H9 (cell line): ENCODE data around the gene STK11. TPM values are rescaled to one million over a fixed set of nuclear protein-coding genes. Genes with fewer than 3 reads are reported as not detected.
A peak's percentile ranks its signal among the peaks of the same experiment; 100 is the strongest.

Experiments used
- DNase-seq: peaks from one replicate; pipeline ENCODE4 v3.0.0-alpha.2; 2017
- H2AFZ ChIP-seq: one replicate; pipeline ENCODE4 v1.6.1; 2013; ENCODE audit warnings: mild to moderate bottlenecking, low read length, control low read depth, moderate library complexity
- H2AK5ac ChIP-seq: 2 replicates; pipeline ENCODE4 v1.6.1; 2013; ENCODE audit warnings: low read length, control low read depth, mixed read lengths; ENCODE audit not compliant: insufficient read length
- H2BK120ac ChIP-seq: one replicate; pipeline ENCODE4 v1.6.1; 2013; ENCODE audit warnings: low read depth, mild to moderate bottlenecking, low read length, control low read depth, inconsistent platforms; ENCODE audit not compliant: poor library complexity, severe bottlenecking
- H2BK12ac ChIP-seq: 2 replicates; pipeline ENCODE4 v1.6.1; 2013; ENCODE audit warnings: low read length, control low read depth, mixed read lengths, low read depth; ENCODE audit not compliant: insufficient read length
- H2BK15ac ChIP-seq: 2 replicates; pipeline ENCODE4 v1.6.1; 2013; ENCODE audit warnings: low read depth, low read length, control low read depth
- H2BK20ac ChIP-seq: one replicate; pipeline ENCODE4 v1.6.1; 2013; ENCODE audit warnings: low read depth, mild to moderate bottlenecking, low read length, control low read depth, inconsistent platforms; ENCODE audit not compliant: poor library complexity, severe bottlenecking
- H2BK5ac ChIP-seq: 2 replicates; pipeline ENCODE4 v1.6.1; 2013; ENCODE audit warnings: low read length, control low read depth, mixed read lengths; ENCODE audit not compliant: insufficient read length
- H3K14ac ChIP-seq: 2 replicates; pipeline ENCODE4 v1.6.1; 2013; ENCODE audit warnings: low read length, control low read depth; ENCODE audit not compliant: insufficient read depth
- H3K18ac ChIP-seq: 2 replicates; pipeline ENCODE4 v1.6.1; 2013; ENCODE audit warnings: low read depth, mild to moderate bottlenecking, mixed read lengths, low read length, control low read depth; ENCODE audit not compliant: insufficient read length
- H3K23ac ChIP-seq: 2 replicates; pipeline ENCODE4 v1.6.1; 2013; ENCODE audit warnings: low read length, control low read depth, mixed read lengths, low read depth; ENCODE audit not compliant: insufficient read length
- H3K23me2 ChIP-seq: 2 replicates; pipeline ENCODE4 v1.6.1; 2013; ENCODE audit warnings: low read depth, mild to moderate bottlenecking, mixed read lengths, low read length, control low read depth; ENCODE audit not compliant: insufficient read length, poor library complexity, severe bottlenecking
- H3K27ac ChIP-seq: 2 replicates; pipeline ENCODE4 v1.5.1; 2013; ENCODE audit warnings: low read length, control low read depth, mixed read lengths, low read depth; ENCODE audit not compliant: insufficient read length
- H3K27me3 ChIP-seq: 2 replicates; pipeline ENCODE4 v1.6.1; 2013; ENCODE audit warnings: low read length, control low read depth, inconsistent platforms; ENCODE audit not compliant: insufficient read depth
- H3K4ac ChIP-seq: 2 replicates; pipeline ENCODE4 v1.6.1; 2013; ENCODE audit warnings: low read depth, mild to moderate bottlenecking, control low read depth, inconsistent platforms, low read length, moderate library complexity
- H3K4me1 ChIP-seq: 2 replicates; pipeline ENCODE4 v1.6.1; 2013; ENCODE audit warnings: low read length, control low read depth, inconsistent platforms; ENCODE audit not compliant: insufficient read depth
- H3K4me2 ChIP-seq: 2 replicates; pipeline ENCODE4 v1.6.1; 2013; ENCODE audit warnings: low read length, control low read depth, mixed read lengths; ENCODE audit not compliant: insufficient read length, insufficient read depth
- H3K56ac ChIP-seq: 2 replicates; pipeline ENCODE4 v1.6.1; 2013; ENCODE audit warnings: low read depth, mild to moderate bottlenecking, mixed read lengths, low read length, control low read depth; ENCODE audit not compliant: insufficient read length
- H3K79me1 ChIP-seq: 2 replicates; pipeline ENCODE4 v1.6.1; 2013; ENCODE audit warnings: low read depth, mild to moderate bottlenecking, moderate library complexity, low read length, control low read depth, inconsistent platforms; ENCODE audit not compliant: insufficient read depth, poor library complexity, severe bottlenecking
- H3K79me2 ChIP-seq: 2 replicates; pipeline ENCODE4 v1.6.1; 2013; ENCODE audit warnings: low read length, control low read depth, inconsistent platforms; ENCODE audit not compliant: insufficient read depth
- H3K9ac ChIP-seq: 2 replicates; pipeline ENCODE4 v1.6.1; 2013; ENCODE audit warnings: low read length, control low read depth, mixed read lengths; ENCODE audit not compliant: insufficient read length; ENCODE audit errors: extremely low read depth
- H3K9me3 ChIP-seq: one replicate; pipeline ENCODE4 v1.6.1; 2013; ENCODE audit warnings: low read depth, low read length, inconsistent platforms; ENCODE audit not compliant: control insufficient read depth
- H3T11ph ChIP-seq: one replicate; pipeline ENCODE4 v1.6.1; 2013; ENCODE audit warnings: mild to moderate bottlenecking, low read length, control low read depth, inconsistent platforms
- H4K20me1 ChIP-seq: one replicate; pipeline ENCODE4 v1.6.1; 2013; ENCODE audit not compliant: control insufficient read depth, insufficient read length, insufficient read depth
- H4K5ac ChIP-seq: 2 replicates; pipeline ENCODE4 v1.6.1; 2013; ENCODE audit warnings: low read depth, mild to moderate bottlenecking, mixed read lengths, low read length, control low read depth; ENCODE audit not compliant: insufficient read length
- H4K8ac ChIP-seq: replicated peaks from 2 replicates; pipeline ENCODE4 v1.6.1; 2013; ENCODE audit warnings: low read length, control low read depth, mixed read lengths, low read depth; ENCODE audit not compliant: insufficient read length
- H4K91ac ChIP-seq: 2 replicates; pipeline ENCODE4 v1.6.1; 2013; ENCODE audit warnings: low read depth, mild to moderate bottlenecking, moderate library complexity, mixed read lengths, low read length, control low read depth; ENCODE audit not compliant: insufficient read length
- H3K27ac Mint-ChIP-seq, 3 experiments: 2 replicates in 2 of 3; 3 replicates in 1 of 3; pipeline ENCODE4 v1.8.0; 2020 to 2021; ENCODE audit warnings: mixed read lengths in 3 of 3, mild to moderate bottlenecking in 1 of 3, moderate library complexity in 1 of 3
- H3K27me3 Mint-ChIP-seq: 2 replicates; pipeline ENCODE4 v1.8.0; 2021; ENCODE audit warnings: low read depth, mild to moderate bottlenecking, moderate library complexity, mixed read lengths
- H3K36me3 Mint-ChIP-seq, 3 experiments: 2 replicates in 2 of 3; 3 replicates in 1 of 3; pipeline ENCODE4 v1.8.0; 2020 to 2021; ENCODE audit warnings: low read depth in 3 of 3, mixed read lengths in 3 of 3; ENCODE audit not compliant: insufficient read depth in 1 of 3
- H3K4me1 Mint-ChIP-seq, 2 experiments: 2 replicates each; pipeline ENCODE4 v1.8.0; 2020; ENCODE audit warnings: mixed read lengths in 2 of 2
- H3K4me3 Mint-ChIP-seq, 2 experiments: 2 replicates in 1 of 2; 3 replicates in 1 of 2; pipeline ENCODE4 v1.8.0; 2020 to 2021; ENCODE audit warnings: mild to moderate bottlenecking in 2 of 2, mixed read lengths in 2 of 2, moderate library complexity in 1 of 2
- H3K9me3 Mint-ChIP-seq, 2 experiments: 2 replicates in 1 of 2; 3 replicates in 1 of 2; pipeline ENCODE4 v1.8.0; 2020; ENCODE audit warnings: mild to moderate bottlenecking in 2 of 2, mixed read lengths in 2 of 2, moderate library complexity in 1 of 2
- WGBS: extraction: QIAGEN DNeasy Blood & Tissue Kit; methylation state at CpG from one replicate; pipeline ENCODE4 v1.1.7; 2013; ENCODE audit warnings: missing lambda C conversion rate, low lambda C conversion rate, mixed read lengths; ENCODE audit not compliant: insufficient read length; ENCODE audit errors: extremely low coverage; 5-methylcytosine and 5-hydroxymethylcytosine counted together
- total RNA-seq: library from RNA; stranded (reverse); gene quantifications from 2 replicates; pipeline ENCODE4 v1.2.1, GENCODE V29; 2021
- TF ChIP-seq, protein P1 (sequence below): fragments of 200-600 bp; sonication (generic); conservative IDR thresholded peaks from 3 replicates; pipeline ENCODE4 v1.8.0; 2021; ENCODE audit warnings: antibody characterized with exemption, mild to moderate bottlenecking

STK11 gene
- total RNA-seq, 1 experiment from 2014 or later, result 74.3 TPM

DNA sequence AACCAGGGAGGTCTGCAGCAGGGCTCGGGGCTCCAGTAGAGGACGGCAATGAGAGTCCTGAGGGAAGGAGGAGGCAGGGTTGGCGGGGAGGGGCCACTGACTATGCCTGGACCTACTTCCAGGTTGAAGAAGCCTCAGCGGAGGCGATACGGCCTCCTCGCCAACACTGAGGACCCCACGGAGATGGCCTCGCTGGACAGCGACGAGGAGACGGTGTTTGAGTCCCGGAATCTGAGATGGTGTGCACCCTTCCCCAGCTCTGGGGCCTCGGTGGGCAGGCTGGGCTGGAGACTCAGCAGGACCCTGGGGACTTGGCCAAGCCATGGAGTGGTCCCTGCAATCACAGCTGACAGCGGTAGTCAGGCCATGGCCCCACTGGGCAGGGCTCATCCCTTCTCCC lies 71.5 kb downstream of the STK11 start:
- TF ChIP-seq, protein P1, sequence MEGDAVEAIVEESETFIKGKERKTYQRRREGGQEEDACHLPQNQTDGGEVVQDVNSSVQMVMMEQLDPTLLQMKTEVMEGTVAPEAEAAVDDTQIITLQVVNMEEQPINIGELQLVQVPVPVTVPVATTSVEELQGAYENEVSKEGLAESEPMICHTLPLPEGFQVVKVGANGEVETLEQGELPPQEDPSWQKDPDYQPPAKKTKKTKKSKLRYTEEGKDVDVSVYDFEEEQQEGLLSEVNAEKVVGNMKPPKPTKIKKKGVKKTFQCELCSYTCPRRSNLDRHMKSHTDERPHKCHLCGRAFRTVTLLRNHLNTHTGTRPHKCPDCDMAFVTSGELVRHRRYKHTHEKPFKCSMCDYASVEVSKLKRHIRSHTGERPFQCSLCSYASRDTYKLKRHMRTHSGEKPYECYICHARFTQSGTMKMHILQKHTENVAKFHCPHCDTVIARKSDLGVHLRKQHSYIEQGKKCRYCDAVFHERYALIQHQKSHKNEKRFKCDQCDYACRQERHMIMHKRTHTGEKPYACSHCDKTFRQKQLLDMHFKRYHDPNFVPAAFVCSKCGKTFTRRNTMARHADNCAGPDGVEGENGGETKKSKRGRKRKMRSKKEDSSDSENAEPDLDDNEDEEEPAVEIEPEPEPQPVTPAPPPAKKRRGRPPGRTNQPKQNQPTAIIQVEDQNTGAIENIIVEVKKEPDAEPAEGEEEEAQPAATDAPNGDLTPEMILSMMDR, result no peak
- no peak overlapping the region for H3K14ac ChIP-seq
- H4K8ac ChIP-seq, result no peak overlapping the region
- H3K4ac ChIP-seq, result no peak overlapping the region
- H2AFZ ChIP-seq, result no peak overlapping the region
- H3K23ac ChIP-seq, result no peak overlapping the region
- no peak overlapping the region for H3K56ac ChIP-seq
- H2BK15ac ChIP-seq, result no peak overlapping the region
- Mint-ChIP-seq H3K4me1 (peaks cover 23 to 27% of the 10 kb centered on the region in 2 experiments), H3K36me3 (peaks cover 18 to 59% (median 37%) of the 10 kb centered on the region in 3 experiments), H3K4me3 (peak overlapping the region; percentile 71 to 87), H3K9me3 (no peaks in the 10 kb centered on the region), H3K27me3 (no peaks in the 10 kb centered on the region; the same call in 1 of the 2 replicates), H3K27ac (no peak overlapping the region)
- no peaks in the 10 kb centered on the region for H3K79me2 ChIP-seq
- no peak overlapping the region for H4K5ac ChIP-seq
- H2BK120ac ChIP-seq, result no peak overlapping the region
- H2BK5ac ChIP-seq, result no peak overlapping the region
- H4K20me1 ChIP-seq, result no peaks in the 10 kb centered on the region
- DNase-seq, result no peak
- no peak overlapping the region for H3K4me2 ChIP-seq
- H3K79me1 ChIP-seq, result no peaks in the 10 kb centered on the region
- H2AK5ac ChIP-seq, result no peak overlapping the region
- WGBS, result no CpG with 5 or more reads among the region's 15 CpGs
- no peak overlapping the region for H3K27ac ChIP-seq
- H4K91ac ChIP-seq, result no peak overlapping the region
- no peaks in the 10 kb centered on the region for H3K9me3 ChIP-seq
- H2BK12ac ChIP-seq, result no peak overlapping the region
- H3K23me2 ChIP-seq, result peaks cover 9% of the 10 kb centered on the region
- H2BK20ac ChIP-seq, result no peak overlapping the region
- no peaks in the 10 kb centered on the region for H3K4me1 ChIP-seq
- H3K9ac ChIP-seq, result no peak overlapping the region
- H3T11ph ChIP-seq, result no peak overlapping the region
- no peaks in the 10 kb centered on the region for H3K27me3 ChIP-seq
- H3K18ac ChIP-seq, result no peak overlapping the region

Other genes with a start within 250 kb of the STK11 start
- 94.7 and 101 TPM in 2 replicates for gene WDR18, start 221.4 kb upstream of the STK11 start, total RNA-seq
- gene GRIN3B, start 205.4 kb upstream of the STK11 start, total RNA-seq, result 1.0 and 1.4 TPM in 2 replicates
- gene TMEM259, start 184.7 kb upstream of the STK11 start, total RNA-seq, result 169 and 171 TPM in 2 replicates
- gene RNU6-2, start 184.3 kb upstream of the STK11 start, total RNA-seq, result not detected in 2 replicates
- gene CNN2, start 179.2 kb upstream of the STK11 start, total RNA-seq, result 524 and 529 TPM in 2 replicates
- 28.3 and 34.6 TPM in 2 replicates for gene ABCA7, start 165.7 kb upstream of the STK11 start, total RNA-seq
- gene ARHGAP45, start 138.6 kb upstream of the STK11 start, total RNA-seq, result 35.0 and 39.8 TPM in 2 replicates
- 261 and 272 TPM in 2 replicates for gene POLR2E, start 110.4 kb upstream of the STK11 start, total RNA-seq
- gene GPX4, start 101.8 kb upstream of the STK11 start, total RNA-seq, result 355 and 363 TPM in 2 replicates
- 41.3 and 46.3 TPM in 2 replicates for gene SBNO2, start 31.5 kb upstream of the STK11 start, total RNA-seq
- gene CBARP, start 32.2 kb downstream of the STK11 start, total RNA-seq, result 25.6 and 28.4 TPM in 2 replicates
- 179 and 191 TPM in 2 replicates for gene ATP5F1D, start 36.0 kb downstream of the STK11 start, total RNA-seq
- gene MIDN, start 42.8 kb downstream of the STK11 start, total RNA-seq, result 286 and 300 TPM in 2 replicates
- gene CIRBP, start 63.6 kb downstream of the STK11 start, total RNA-seq, result 249 and 263 TPM in 2 replicates
- 56.4 and 63.0 TPM in 2 replicates for gene FAM174C, start 69.8 kb downstream of the STK11 start, total RNA-seq
- gene EFNA2, start 80.1 kb downstream of the STK11 start, total RNA-seq, result 14.3 TPM in 2 replicates
- 83.7 and 83.9 TPM in 2 replicates for gene NDUFS7, start 178.1 kb downstream of the STK11 start, total RNA-seq
- 26.6 and 27.4 TPM in 2 replicates for gene GAMT, start 195.8 kb downstream of the STK11 start, total RNA-seq
- gene DAZAP1, start 201.8 kb downstream of the STK11 start, total RNA-seq, result 255 and 265 TPM in 2 replicates
- gene RPS15, start 232.6 kb downstream of the STK11 start, total RNA-seq, result 1,628 and 1,677 TPM in 2 replicates
- gene APC2, start 244.3 kb downstream of the STK11 start, total RNA-seq, result 0.68 and 2.0 TPM in 2 replicates